Neural cell (in vitro differentiated cells): ENCODE measurements around the gene S100A16. TPM values are rescaled to one million over a fixed set of nuclear protein-coding genes. Genes with fewer than 3 reads are reported as not detected.

Experiments used
- H2AFZ ChIP-seq: fragments of 200-600, 300-800 bp; sonication (generic), shearing (Covaris generic); 2 replicates; pipeline ENCODE4 v1.6.0; 2014; ENCODE audit warnings: low read depth, mild to moderate bottlenecking, antibody characterized with exemption, low read length, moderate library complexity
- H3F3A ChIP-seq: fragments of 200-600 bp; shearing (Covaris generic); 2 replicates; pipeline ENCODE4 v1.6.1; 2016; ENCODE audit warnings: mild to moderate bottlenecking, moderate library complexity, mixed read lengths, antibody characterized with exemption, low read length; ENCODE audit not compliant: insufficient read depth, poor library complexity, severe bottlenecking
- H3K27ac ChIP-seq: fragments of 200-600, 300-800 bp; sonication (generic), shearing (Covaris generic); 2 replicates; pipeline ENCODE4 v1.5.1; 2014; ENCODE audit warnings: mild to moderate bottlenecking, low read length, moderate library complexity
- H3K27me3 ChIP-seq: fragments of 300-800, 200-600 bp; sonication (generic), shearing (Covaris generic); 2 replicates; pipeline ENCODE4 v1.6.0; 2014; ENCODE audit warnings: mild to moderate bottlenecking, low read depth, low read length, moderate library complexity; ENCODE audit not compliant: insufficient read depth
- H3K36me3 ChIP-seq: fragments of 300-800, 200-600 bp; sonication (generic), shearing (Covaris generic); 2 replicates; pipeline ENCODE4 v1.5.1; 2014; ENCODE audit warnings: mild to moderate bottlenecking, antibody characterized with exemption, low read length, moderate library complexity; ENCODE audit not compliant: insufficient read depth
- H3K4me2 ChIP-seq: fragments of 300-800, 200-600 bp; sonication (generic), shearing (Covaris generic); 2 replicates; pipeline ENCODE4 v1.6.0; 2014; ENCODE audit warnings: mild to moderate bottlenecking, low read length
- H3K4me3 ChIP-seq: fragments of 300-800, 200-600 bp; sonication (generic), shearing (Covaris generic); 2 replicates; pipeline ENCODE4 v1.5.1; 2014; ENCODE audit warnings: mild to moderate bottlenecking, low read length, moderate library complexity
- H3K79me2 ChIP-seq: fragments of 200-600 bp; shearing (Covaris generic); replicated peaks from 2 replicates; pipeline ENCODE4 v1.6.0; 2014; ENCODE audit warnings: mild to moderate bottlenecking, low read length, moderate library complexity; ENCODE audit not compliant: insufficient read depth
- H3K9ac ChIP-seq: fragments of 300-800, 200-600 bp; sonication (generic), shearing (Covaris generic); 2 replicates; pipeline ENCODE4 v1.6.1; 2016; ENCODE audit warnings: mild to moderate bottlenecking, low read length, mixed read lengths
- H3K9me2 ChIP-seq: fragments of 200-600 bp; shearing (Covaris generic); 2 replicates; pipeline ENCODE4 v1.6.1; 2016; ENCODE audit warnings: mild to moderate bottlenecking, low read length, mixed read lengths; ENCODE audit not compliant: insufficient read depth
- H3K9me3 ChIP-seq: fragments of 200-600, 300-800 bp; sonication (generic), shearing (Covaris generic); 2 replicates; pipeline ENCODE4 v1.6.1; 2016; ENCODE audit warnings: mild to moderate bottlenecking, mixed run types, low read length, moderate library complexity, mixed read lengths
- H4K20me1 ChIP-seq: fragments of 200-600 bp; shearing (Covaris generic); 2 replicates; pipeline ENCODE4 v1.6.1; 2016; ENCODE audit warnings: mild to moderate bottlenecking, mixed run types; ENCODE audit not compliant: insufficient read depth
- CTCF ChIP-seq: fragments of 450-650 bp; IDR thresholded peaks from 2 replicates; pipeline ENCODE4 v1.5.1; 2014; ENCODE audit warnings: antibody characterized with exemption, mild to moderate bottlenecking, moderate library complexity; ENCODE audit not compliant: poor library complexity, severe bottlenecking
- EP300 ChIP-seq: fragments of 450-650 bp; conservative IDR thresholded peaks from 2 replicates; pipeline ENCODE4 v1.6.1; 2014; ENCODE audit warnings: antibody characterized with exemption, mild to moderate bottlenecking, moderate library complexity; ENCODE audit not compliant: poor library complexity, severe bottlenecking
- EZH2 ChIP-seq: fragments of 200-600, 300-800 bp; shearing (Covaris generic), sonication (generic); IDR thresholded peaks from 2 replicates; pipeline ENCODE4 v1.6.1; 2014; ENCODE audit warnings: antibody characterized with exemption, low read length, borderline replicate concordance, mild to moderate bottlenecking; ENCODE audit not compliant: insufficient read depth, poor library complexity, severe bottlenecking
- MXI1 ChIP-seq: fragments of 450-650 bp; conservative IDR thresholded peaks from 2 replicates; pipeline ENCODE4 v1.6.1; 2014; ENCODE audit warnings: antibody characterized with exemption, mild to moderate bottlenecking; ENCODE audit not compliant: poor library complexity, severe bottlenecking
- POLR2AphosphoS5 ChIP-seq: IDR thresholded peaks from 2 replicates; pipeline ENCODE4 v1.6.1; 2012
- RAD21 ChIP-seq: fragments of 450-650 bp; conservative IDR thresholded peaks from 2 replicates; pipeline ENCODE4 v1.6.1; 2014; ENCODE audit warnings: antibody characterized with exemption, mild to moderate bottlenecking, moderate library complexity
- REST ChIP-seq: IDR thresholded peaks from 2 replicates; pipeline ENCODE4 v1.6.1; 2012; ENCODE audit warnings: borderline replicate concordance
- SMC3 ChIP-seq: fragments of 450-650 bp; conservative IDR thresholded peaks from 2 replicates; pipeline ENCODE4 v1.6.1; 2014; ENCODE audit warnings: antibody characterized with exemption, mild to moderate bottlenecking, moderate library complexity; ENCODE audit not compliant: poor library complexity
- TAF1 ChIP-seq: IDR thresholded peaks from 2 replicates; pipeline ENCODE4 v1.6.1; 2012; ENCODE audit warnings: low read depth
- polyA plus RNA-seq: library from polyadenylated mRNA; depleted of rRNA; stranded (reverse); fragments of >200 nt; gene quantifications from 2 replicates; pipeline ENCODE4 v1.2.3, GENCODE V29; 2014

The S100A16 gene
- polyA plus RNA-seq, 1 donor from 2014 or later, result not detected

GRCh38 chr1:153655333-153655732, 42.4 kb upstream of the S100A16 start:
- Histone ChIP-seq H3F3A (no peaks in the 10 kb centered on the region), H4K20me1 (no peaks in the 10 kb centered on the region), H3K9me2 (no peaks in the 10 kb centered on the region), H3K4me3 (no peak overlapping the region), H3K9me3 (no peaks in the 10 kb centered on the region), H3K27ac (no peak overlapping the region), H3K79me2 (peaks cover 15% of the 10 kb centered on the region), H2AFZ (no peak overlapping the region), H3K27me3 (no peaks in the 10 kb centered on the region), H3K4me2 (no peak overlapping the region), H3K9ac (no peak overlapping the region), H3K36me3 (no peaks in the 10 kb centered on the region)
- TF ChIP-seq SMC3 (no peak), TAF1 (no peak), POLR2AphosphoS5 (no peak), RAD21 (no peak), EP300 (no peak), MXI1 (no peak), EZH2 (no peak), CTCF (no peak), REST (no peak)

- Histone ChIP-seq H3K27ac (no peak overlapping the region), H3K27me3 (no peaks in the 10 kb centered on the region), H3K9me3 (no peaks in the 10 kb centered on the region), H3F3A (no peaks in the 10 kb centered on the region), H3K9me2 (no peaks in the 10 kb centered on the region), H2AFZ (no peak overlapping the region), H3K4me2 (no peak overlapping the region), H3K79me2 (no peaks in the 10 kb centered on the region), H3K9ac (no peak overlapping the region), H3K4me3 (no peak overlapping the region), H3K36me3 (no peaks in the 10 kb centered on the region), H4K20me1 (no peaks in the 10 kb centered on the region)
- TF ChIP-seq SMC3 (no peak), RAD21 (no peak), REST (no peak), POLR2AphosphoS5 (no peak), MXI1 (no peak), CTCF (no peak), EP300 (no peak), EZH2 (no peak), TAF1 (no peak)
Measured at GRCh38 chr1:153652805-153653500, 40.0 kb upstream of the S100A16 start.
